GM12878 (cell line): ENCODE results near the gene MRPL22. TPM values are rescaled to one million over a fixed set of nuclear protein-coding genes. Genes with fewer than 3 reads are reported as not detected.

Source experiments
- ATAC-seq: fragments of 200-7000 bp; cut with Tn5 transposase; 3 replicates; pipeline ENCODE4 v1.9.1; 2020; ENCODE audit warnings: mild to moderate bottlenecking, moderate library complexity
- BruUV-seq: library from RNA; stranded (reverse); fragments of 400-500 nt; replicated peaks from 2 replicates; lab custom pipeline; 2021; lab: Mats Ljungman, UMichigan
- CTCF ChIA-PET: fragments of 300-600 bp; sonication (Branson Sonifier 250); formaldehyde crosslinking; extraction: SDS; loops from one replicate; lab custom pipeline; 2021; ENCODE audit warnings: inconsistent platforms; lab: Yijun Ruan, JAX
- POLR2A ChIA-PET: fragments of 350-600 bp; formaldehyde crosslinking; extraction: SDS; loops from one replicate; lab custom pipeline; 2021; ENCODE audit warnings: inconsistent platforms; lab: Charles Lee
- RAD21 ChIA-PET: fragments of 300-600 bp; sonication (Branson Sonifier 250); formaldehyde crosslinking; loops from one replicate; lab custom pipeline; 2023; ENCODE audit warnings: antibody characterized with exemption; ENCODE audit not compliant: unreplicated experiment; lab: Charles Lee
- SMC1A ChIA-PET: fragments of 300-600 bp; sonication (Branson Sonifier 250); formaldehyde crosslinking; loops from one replicate; lab custom pipeline; 2023; ENCODE audit not compliant: unreplicated experiment, uncharacterized antibody; lab: Charles Lee
- DNase-seq: peaks from one replicate; pipeline ENCODE4 v3.0.0-alpha.2; 2011; ENCODE audit warnings: low read depth, low spot score
- FAIRE-seq: peaks from 3 replicates; lab custom pipeline; 2011; peaks lifted over from hg19 to GRCh38; lab: Jason Lieb, UNC
- H2AFZ ChIP-seq: 2 replicates; pipeline ENCODE4 v1.6.0; 2011; ENCODE audit warnings: low read depth, low read length, control low read depth; ENCODE audit not compliant: control insufficient read depth
- H3K27ac ChIP-seq: 2 replicates; pipeline ENCODE4 v1.5.1; 2011; ENCODE audit warnings: control low read depth; ENCODE audit not compliant: control insufficient read depth, insufficient read depth
- H3K27me3 ChIP-seq, 2 experiments: replicated peaks in 1 of 2; 2 replicates each; pipeline versions ENCODE4 v1.6.0 to v1.6.1; 2011; ENCODE audit warnings: low read length in 1 of 2; ENCODE audit not compliant: control insufficient read depth in 2 of 2, insufficient read depth in 2 of 2
- H3K36me3 ChIP-seq, 2 experiments: 2 replicates each; pipeline ENCODE4 v1.5.1; 2011; ENCODE audit warnings: low read length in 1 of 2; ENCODE audit not compliant: control insufficient read depth in 2 of 2, insufficient read depth in 2 of 2
- H3K4me1 ChIP-seq: 2 replicates; pipeline ENCODE4 v1.6.1; 2011; ENCODE audit warnings: mild to moderate bottlenecking, low read length, moderate library complexity, mixed read lengths; ENCODE audit not compliant: control insufficient read depth, insufficient read depth
- H3K4me2 ChIP-seq: 2 replicates; pipeline ENCODE4 v1.6.0; 2011; ENCODE audit warnings: control low read depth; ENCODE audit not compliant: control insufficient read depth, insufficient read depth
- H3K4me3 ChIP-seq: fragments of 200-600 bp; sonication (generic); 2 replicates; pipeline ENCODE4 v1.5.1; 2016
- H3K79me2 ChIP-seq: 2 replicates; pipeline ENCODE4 v1.6.0; 2011; ENCODE audit warnings: low read length; ENCODE audit not compliant: control insufficient read depth, insufficient read depth
- H3K9ac ChIP-seq: 2 replicates; pipeline ENCODE4 v1.8.0; 2011; ENCODE audit warnings: low read length, control low read depth, mixed read lengths; ENCODE audit not compliant: control insufficient read depth, insufficient read depth
- H3K9me3 ChIP-seq: replicated peaks from 3 replicates; pipeline ENCODE4 v1.5.1; 2011; ENCODE audit warnings: mild to moderate bottlenecking, low read length; ENCODE audit not compliant: control insufficient read depth, insufficient read depth
- H4K20me1 ChIP-seq: 2 replicates; pipeline ENCODE4 v1.6.0; 2011; ENCODE audit not compliant: control insufficient read depth, insufficient read depth
- CREM ChIP-seq: IDR thresholded peaks from 2 replicates; pipeline ENCODE4 v1.6.1; 2014; ENCODE audit warnings: antibody characterized with exemption, low read depth
- IRF4 ChIP-seq: IDR thresholded peaks from 2 replicates; pipeline ENCODE4 v1.6.1; 2011; ENCODE audit warnings: low read depth, low read length
- KAT2A ChIP-seq: conservative IDR thresholded peaks from 2 replicates; pipeline ENCODE4 v1.6.1; 2011; ENCODE audit warnings: low read depth, low read length; ENCODE audit not compliant: control insufficient read depth
- MYB ChIP-seq: fragments of 150-350 bp; IDR thresholded peaks from 2 replicates; pipeline ENCODE4 v1.6.1; 2014; ENCODE audit warnings: mild to moderate bottlenecking, low read depth, low read length, borderline replicate concordance
- POLR2A ChIP-seq: IDR thresholded peaks from 2 replicates; pipeline ENCODE4 v1.6.1; 2011; ENCODE audit warnings: low read depth, mild to moderate bottlenecking, low read length
- POLR2AphosphoS5 ChIP-seq: IDR thresholded peaks from 2 replicates; pipeline ENCODE4 v1.6.1; 2011; ENCODE audit warnings: mild to moderate bottlenecking, low read length, inconsistent platforms
- SKIL ChIP-seq: fragments of 450-650 bp; IDR thresholded peaks from 2 replicates; pipeline ENCODE4 v1.6.1; 2017; ENCODE audit warnings: mild to moderate bottlenecking, low read depth, inconsistent platforms; ENCODE audit not compliant: poor library complexity, severe bottlenecking
- in situ Hi-C: fragments of 300-500 bp; cut with MboI; formaldehyde crosslinking; loops from 9 replicates; pipeline ENCODE4 v1.14.3; 2018; ENCODE audit warnings: mixed read lengths
- intact Hi-C: fragments of 100-400 bp; cut with micrococcal nuclease; formaldehyde crosslinking; loops from one replicate; pipeline ENCODE4 v1.14.2; 2022; ENCODE audit not compliant: unreplicated experiment
- polyA plus RNA-seq, 11 experiments: library from polyadenylated mRNA; depleted of rRNA in 4 of 11; unstranded in 6 of 11; stranded (reverse) in 5 of 11; fragments of >200 nt; fragmentation: Nextera tagmentation in 4 of 11; fragmentation: Illumina TruSeq in 1 of 11; extraction: Ambion mirVana in 4 of 11; extraction: Trizol in 1 of 11; gene quantifications; 1 replicate in 1 of 11; 2 replicates in 10 of 11; pipeline versions ENCODE4 v1.2.1 to v1.2.3, GENCODE V29; 2011 to 2016; ENCODE audit warnings: inconsistent platforms in 2 of 11, missing spikeins in 2 of 11, low read depth in 1 of 11
- total RNA-seq, 4 experiments: library from RNA; depleted of rRNA in 3 of 4; stranded (reverse); fragments of >200 nt in 3 of 4; fragmentation: Illumina TruSeq in 1 of 4; extraction: Trizol in 1 of 4; gene quantifications; 2 replicates each; pipeline versions ENCODE4 v1.2.1 to v1.2.3, GENCODE V29; 2013 to 2021
- TF ChIP-seq, protein P1 (sequence below): fragments of 150-350 bp; IDR thresholded peaks from 2 replicates; pipeline ENCODE4 v1.6.1; 2016; ENCODE audit warnings: low read depth, low read length

Gene MRPL22
- total and polyA plus RNA-seq, 10 of the 15 experiments (the other 5 are each of a cell fraction or from before 2014, with no cell fraction given) = 29.7 to 318 (median 93.4) TPM

GRCh38 chr5:154944716-154945115, 3.8 kb downstream of the MRPL22 start:
- in situ Hi-C loops (no loop called here), intact Hi-C loops (loop anchor here (1.0 kb wide), 1 partner anchor 84 kb away; no protein-coding TSS in a partner anchor)
- Histone ChIP-seq H3K36me3 (no peaks in the 10 kb centered on the region; a peak in 1 of 4 replicates), H4K20me1 (no peaks in the 10 kb centered on the region), H2AFZ (no peak overlapping the region), H3K4me3 (no peak overlapping the region), H3K27ac (no peak overlapping the region), H3K4me2 (no peak overlapping the region), H3K4me1 (no peaks in the 10 kb centered on the region; the same call in 1 of the 2 replicates), H3K79me2 (peaks cover 38% of the 10 kb centered on the region), H3K9ac (no peak overlapping the region), H3K27me3 (no peaks in the 10 kb centered on the region), H3K9me3 (no peaks in the 10 kb centered on the region; the same call in 2 of the 3 replicates)
- ChIA-PET CTCF (interaction anchor here (0.9 to 2.6 kb wide), 4 partner anchors 8 to 84 kb away, joined by 3 to 10 read pairs (median 4); no protein-coding TSS in a partner anchor), RAD21 (no interaction called here), POLR2A (no interaction called here), SMC1A (interaction anchor here (1.4 to 1.6 kb wide), 2 partner anchors 8 to 84 kb away, joined by 3 to 6 read pairs; no protein-coding TSS in a partner anchor)
- FAIRE-seq (no peak), DNase-seq (no peak), ATAC-seq (no peak)
- BruUV-seq = no TSS peak
- TF ChIP-seq CREM (no peak), MYB (no peak), POLR2A (no peak), SKIL (no peak), KAT2A (no peak), IRF4 (no peak), POLR2AphosphoS5 (no peak)
- TF ChIP-seq, protein P1, sequence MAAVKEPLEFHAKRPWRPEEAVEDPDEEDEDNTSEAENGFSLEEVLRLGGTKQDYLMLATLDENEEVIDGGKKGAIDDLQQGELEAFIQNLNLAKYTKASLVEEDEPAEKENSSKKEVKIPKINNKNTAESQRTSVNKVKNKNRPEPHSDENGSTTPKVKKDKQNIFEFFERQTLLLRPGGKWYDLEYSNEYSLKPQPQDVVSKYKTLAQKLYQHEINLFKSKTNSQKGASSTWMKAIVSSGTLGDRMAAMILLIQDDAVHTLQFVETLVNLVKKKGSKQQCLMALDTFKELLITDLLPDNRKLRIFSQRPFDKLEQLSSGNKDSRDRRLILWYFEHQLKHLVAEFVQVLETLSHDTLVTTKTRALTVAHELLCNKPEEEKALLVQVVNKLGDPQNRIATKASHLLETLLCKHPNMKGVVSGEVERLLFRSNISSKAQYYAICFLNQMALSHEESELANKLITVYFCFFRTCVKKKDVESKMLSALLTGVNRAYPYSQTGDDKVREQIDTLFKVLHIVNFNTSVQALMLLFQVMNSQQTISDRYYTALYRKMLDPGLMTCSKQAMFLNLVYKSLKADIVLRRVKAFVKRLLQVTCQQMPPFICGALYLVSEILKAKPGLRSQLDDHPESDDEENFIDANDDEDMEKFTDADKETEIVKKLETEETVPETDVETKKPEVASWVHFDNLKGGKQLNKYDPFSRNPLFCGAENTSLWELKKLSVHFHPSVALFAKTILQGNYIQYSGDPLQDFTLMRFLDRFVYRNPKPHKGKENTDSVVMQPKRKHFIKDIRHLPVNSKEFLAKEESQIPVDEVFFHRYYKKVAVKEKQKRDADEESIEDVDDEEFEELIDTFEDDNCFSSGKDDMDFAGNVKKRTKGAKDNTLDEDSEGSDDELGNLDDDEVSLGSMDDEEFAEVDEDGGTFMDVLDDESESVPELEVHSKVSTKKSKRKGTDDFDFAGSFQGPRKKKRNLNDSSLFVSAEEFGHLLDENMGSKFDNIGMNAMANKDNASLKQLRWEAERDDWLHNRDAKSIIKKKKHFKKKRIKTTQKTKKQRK = no peak
